Activated CD4-positive, CD25-positive, alpha-beta regulatory T cell treated with anti-CD3 and anti-CD28 coated beads, Interleukin-2, amount 50 U/mL, for 72 hours (primary cell): ENCODE data around the gene TRIM66.

Experiments
- DNase-seq: peaks from one replicate; pipeline ENCODE4 v3.0.0; 2021

Gene TRIM66

GRCh38 chr11:8682303-8683114, at the start of gene TRIM66, which contains the start of gene RPL27A:
Gene TRIM66 (minus strand): TSS chr11:8682665. CDS start chr11:8672274, 10,391 bp downstream.
Gene RPL27A (plus strand): TSS chr11:8682792. CDS start chr11:8682814, 22 bp downstream.
- peak; percentile 100 for DNase-seq

DNA sequence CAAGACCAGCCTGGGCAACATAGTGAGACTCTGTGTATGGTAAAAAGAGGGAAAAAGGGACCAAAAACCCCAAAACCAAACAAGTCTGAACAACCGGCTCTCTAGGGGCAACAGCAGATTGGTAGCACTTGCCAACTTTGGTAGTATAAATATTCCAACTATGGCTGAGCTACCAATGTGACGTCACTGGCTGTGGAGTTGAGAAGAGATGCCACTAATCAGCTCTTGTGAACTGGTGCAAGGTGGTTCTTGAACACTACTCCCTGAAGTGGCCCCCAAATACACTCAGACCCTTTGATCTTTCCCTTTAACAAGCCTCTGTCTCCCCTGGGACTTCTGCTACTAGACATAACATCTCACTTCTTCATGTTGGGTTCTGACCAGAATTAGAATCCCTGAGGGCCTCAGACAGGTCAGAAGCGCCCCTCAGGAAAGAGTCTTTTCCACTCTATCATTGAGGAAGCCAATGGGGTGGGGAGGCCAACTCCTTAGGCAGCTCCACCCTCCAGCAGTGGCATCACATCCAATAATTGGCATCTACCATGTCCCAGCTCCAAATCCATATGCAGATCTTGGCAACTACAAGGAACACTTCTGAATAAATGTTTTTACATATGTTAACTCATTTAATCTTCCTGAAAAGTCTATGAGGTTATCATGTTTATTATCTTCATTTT, 49.3 kb upstream of the TRIM66 start:
- no peak for DNase-seq

DNA sequence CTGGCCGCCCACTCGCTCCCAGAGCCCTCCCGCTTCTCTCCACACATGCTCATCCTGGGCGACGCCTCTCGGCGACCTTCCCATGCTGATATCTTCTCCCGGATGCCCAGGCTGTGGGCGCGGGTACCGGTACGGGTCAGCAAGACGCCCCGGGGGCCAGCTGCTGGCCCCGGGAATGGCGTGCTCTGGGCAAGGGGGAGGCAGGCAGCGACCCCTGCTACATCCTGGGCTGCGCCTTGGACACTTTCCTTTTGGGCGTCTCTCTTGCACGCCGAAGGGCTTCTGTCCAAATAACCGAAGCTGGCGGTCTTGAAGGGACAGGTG, 48.2 kb upstream of the TRIM66 start:
- no peak for DNase-seq

GRCh38 chr11:8729837-8730696, 47.6 kb upstream of the TRIM66 start:
- DNase-seq, result no peak

- no peak for DNase-seq
These were observed 46.6 kb upstream of the TRIM66 start for GRCh38 chr11:8729067-8729466.

DNA sequence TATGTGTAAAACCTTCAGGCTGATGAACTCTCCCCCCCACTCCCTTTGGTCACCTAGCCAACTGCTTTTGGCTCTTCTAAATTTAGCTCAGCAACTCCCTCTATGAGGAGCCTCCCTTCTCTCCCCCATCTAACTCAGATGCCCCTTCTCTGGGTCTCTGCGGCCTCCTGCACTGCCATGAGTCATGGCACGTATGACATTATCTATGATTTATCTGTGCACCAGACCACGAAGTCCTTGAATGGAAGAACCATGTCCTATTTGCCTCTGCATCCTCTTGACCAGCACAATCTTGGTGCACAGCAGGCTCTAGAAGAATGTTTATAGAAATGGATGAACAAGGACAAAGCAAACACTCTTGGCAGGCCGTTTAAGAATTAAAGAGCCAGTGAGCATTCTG, 46.1 kb upstream of the TRIM66 start:
- no peak for DNase-seq

- no peak for DNase-seq
These were observed 43.9 kb upstream of the TRIM66 start for GRCh38 chr11:8726395-8726794.

DNA sequence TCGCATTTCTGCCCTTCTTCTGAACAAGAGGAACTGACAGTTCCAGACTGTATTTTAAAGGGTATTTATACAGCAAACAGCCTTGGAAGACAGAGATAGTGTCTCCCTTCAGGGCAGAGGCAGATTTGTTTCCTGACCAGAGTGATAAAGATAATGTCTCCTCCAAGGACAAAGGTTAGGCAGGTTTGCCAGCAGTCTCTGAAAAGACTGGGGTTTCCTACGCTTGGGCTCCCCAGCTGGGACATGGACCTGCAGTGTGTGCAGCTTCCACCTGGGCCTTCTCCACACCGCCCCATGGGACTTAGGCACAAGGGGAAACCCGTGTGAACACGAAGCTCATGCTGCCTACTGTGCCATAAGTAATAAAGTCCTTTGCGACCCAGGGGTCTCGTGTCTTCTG, 42.2 kb upstream of the TRIM66 start:
- no peak for DNase-seq

DNA sequence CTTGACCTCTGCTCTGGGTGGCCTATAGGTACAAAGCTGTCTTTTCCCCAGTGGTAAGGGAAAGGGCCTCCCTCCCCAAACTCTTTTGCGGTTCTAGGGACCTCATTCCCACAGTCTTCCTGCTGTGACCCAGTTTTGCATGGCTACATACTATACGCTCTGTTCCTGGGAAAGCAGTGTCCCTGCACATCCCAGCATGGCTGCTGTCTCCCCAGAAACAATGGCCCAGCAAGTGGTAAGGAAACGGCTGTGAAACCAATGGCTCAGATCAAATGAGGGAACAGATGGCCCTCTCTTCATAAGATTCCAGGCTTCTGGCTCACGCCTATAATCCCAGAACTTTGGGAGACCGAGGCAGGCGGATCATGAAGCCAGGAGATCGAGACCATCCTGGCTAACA, 41.2 kb upstream of the TRIM66 start:
- no peak for DNase-seq

DNA sequence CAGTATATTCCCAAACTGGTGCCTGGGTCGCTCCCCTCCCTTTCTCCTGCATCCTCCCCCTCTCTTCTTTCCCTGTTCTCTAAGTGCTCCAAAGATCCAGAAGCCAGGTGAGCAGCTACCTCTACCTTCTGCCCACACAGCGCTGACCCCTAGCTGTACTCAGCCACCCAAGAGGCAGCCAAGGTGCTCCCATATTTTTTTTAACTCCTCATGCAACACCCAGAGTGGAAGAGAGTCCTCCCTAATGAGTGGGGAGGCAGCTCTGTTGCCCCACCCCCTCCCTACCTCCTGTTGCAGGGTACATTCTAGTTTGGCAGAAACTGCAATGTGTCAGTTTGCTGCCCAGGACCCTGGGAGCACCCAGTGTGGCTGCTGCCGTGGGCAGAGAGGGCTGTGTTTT, 40.3 kb upstream of the TRIM66 start:
- no peak for DNase-seq

DNA sequence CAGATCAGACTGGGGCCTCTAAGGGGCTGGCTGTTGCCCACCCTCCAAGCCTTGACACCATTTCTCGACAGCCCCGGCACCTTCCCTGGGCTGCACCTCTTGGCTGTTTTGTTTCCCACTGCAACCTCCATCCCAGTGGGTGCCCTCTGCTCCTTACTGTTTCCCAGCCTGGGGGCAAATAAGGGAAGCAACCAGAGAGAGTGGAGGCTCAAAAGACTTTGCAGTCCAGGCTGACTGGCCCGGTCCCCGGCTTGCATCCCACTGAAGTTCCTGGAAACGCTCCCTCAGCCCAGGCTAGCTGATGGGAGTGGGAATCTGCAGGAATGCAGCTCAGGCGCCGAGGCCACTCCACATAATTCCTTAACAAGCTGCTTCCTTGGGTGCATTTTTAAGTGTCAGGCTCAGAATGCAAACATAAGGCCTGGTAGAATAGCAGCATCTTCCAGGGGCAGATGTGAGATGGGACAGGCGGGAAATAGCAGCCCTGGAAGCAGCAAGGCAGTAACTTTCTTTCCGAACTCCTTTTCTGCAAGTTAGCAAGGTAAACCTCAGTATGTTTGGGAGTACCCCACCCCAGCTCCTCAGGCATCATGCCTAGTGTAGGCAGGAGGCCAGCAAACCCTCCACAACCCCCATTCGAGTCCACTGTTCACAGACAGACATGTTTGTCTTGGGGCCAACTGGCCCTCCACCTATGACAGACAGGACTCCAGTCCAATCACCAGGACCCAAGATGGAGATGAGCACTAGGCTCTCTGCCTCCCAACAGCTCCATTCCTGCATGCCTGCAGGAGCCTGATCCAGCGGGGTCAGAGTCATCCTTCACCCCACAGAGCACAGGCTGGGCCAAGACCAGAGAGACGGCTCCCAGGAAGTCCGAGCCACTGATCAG, 39.4 kb upstream of the TRIM66 start:
- no peak for DNase-seq

DNA sequence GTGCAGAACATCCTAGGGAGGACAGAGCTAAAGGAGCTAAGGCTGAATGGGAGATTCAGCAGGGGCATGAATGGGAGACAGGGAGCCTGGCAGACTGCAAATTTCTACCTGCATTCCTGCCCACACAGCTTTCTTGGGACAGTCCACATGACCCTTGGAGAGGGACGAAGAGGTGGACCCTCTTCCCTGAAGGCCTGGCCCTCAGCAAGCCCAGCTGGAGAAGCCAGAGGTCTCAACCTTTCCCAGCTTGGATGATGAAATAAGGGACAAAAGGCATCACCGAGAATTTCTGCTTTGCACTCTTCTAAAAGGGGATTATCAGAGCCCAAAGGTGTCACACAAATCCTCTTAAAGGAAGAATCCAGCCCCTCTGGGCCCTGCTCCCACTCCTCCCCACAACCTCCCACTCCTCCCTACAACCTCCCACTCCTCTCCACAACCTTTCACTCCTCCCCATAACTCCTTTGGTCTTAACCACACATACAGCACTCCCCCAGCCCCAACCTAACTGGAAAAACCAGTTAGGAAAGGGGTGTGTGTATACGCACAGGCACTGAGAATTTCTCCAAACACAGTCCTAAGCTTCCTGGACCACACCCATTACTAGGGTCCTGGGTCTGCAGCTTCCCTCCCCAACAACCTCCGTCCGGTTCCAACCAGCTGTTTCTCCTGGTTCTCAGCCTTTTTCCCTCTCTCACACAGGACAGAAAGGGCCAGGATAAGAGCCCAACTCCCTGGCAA, 38.6 kb upstream of the TRIM66 start:
- no peak for DNase-seq

- no peak for DNase-seq
These were observed 37.9 kb upstream of the TRIM66 start for GRCh38 chr11:8720352-8720751.

DNA sequence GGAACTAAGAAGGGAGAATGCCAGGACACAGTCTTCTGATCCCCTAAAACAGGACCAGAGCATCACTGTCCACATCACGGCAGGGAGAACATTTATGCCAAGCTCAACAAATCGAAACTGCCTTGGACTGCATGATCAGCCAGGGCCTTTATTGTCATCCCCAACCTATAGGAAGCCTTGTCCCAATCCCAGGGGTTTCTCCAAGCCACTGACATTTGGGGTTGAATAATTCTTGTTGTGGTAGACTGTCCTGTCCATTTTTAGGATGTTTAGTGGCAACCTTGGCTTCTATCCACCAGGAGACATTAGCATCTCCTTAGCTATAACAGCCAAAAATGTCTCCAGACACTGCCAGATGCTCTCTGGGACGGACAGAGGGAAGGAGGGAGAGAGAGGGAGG, 37.3 kb upstream of the TRIM66 start:
- DNase-seq, result no peak

DNA sequence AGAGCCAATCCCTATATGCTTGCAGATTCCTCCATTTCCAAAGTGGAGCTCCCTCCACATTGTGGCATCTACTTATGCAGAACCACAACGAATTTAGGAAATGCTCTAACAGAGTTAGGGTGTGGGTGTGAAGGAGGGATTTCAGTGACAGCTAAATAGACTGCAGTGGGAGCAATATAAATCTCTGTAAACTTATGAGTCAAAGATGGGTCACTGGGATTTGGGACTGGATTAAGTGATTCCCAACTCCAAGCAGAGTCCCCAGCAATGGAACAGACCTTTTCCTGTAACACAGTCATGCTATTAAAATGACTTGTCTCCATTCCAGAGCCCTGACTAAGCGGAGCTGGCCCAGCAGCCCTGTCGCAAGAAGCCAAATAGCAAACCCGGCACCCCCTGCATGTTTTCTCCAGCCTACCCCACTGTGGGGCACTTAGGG, 36.8 kb upstream of the TRIM66 start:
- DNase-seq, result no peak

- no peak for DNase-seq
These were observed 35.6 kb upstream of the TRIM66 start for GRCh38 chr11:8717876-8718753.

GRCh38 chr11:8717544-8717875, 35.0 kb upstream of the TRIM66 start:
- no peak for DNase-seq

GRCh38 chr11:8715501-8715900, 33.0 kb upstream of the TRIM66 start:
- no peak for DNase-seq

- no peak for DNase-seq
These were observed 32.3 kb upstream of the TRIM66 start for GRCh38 chr11:8714622-8715225.

DNA sequence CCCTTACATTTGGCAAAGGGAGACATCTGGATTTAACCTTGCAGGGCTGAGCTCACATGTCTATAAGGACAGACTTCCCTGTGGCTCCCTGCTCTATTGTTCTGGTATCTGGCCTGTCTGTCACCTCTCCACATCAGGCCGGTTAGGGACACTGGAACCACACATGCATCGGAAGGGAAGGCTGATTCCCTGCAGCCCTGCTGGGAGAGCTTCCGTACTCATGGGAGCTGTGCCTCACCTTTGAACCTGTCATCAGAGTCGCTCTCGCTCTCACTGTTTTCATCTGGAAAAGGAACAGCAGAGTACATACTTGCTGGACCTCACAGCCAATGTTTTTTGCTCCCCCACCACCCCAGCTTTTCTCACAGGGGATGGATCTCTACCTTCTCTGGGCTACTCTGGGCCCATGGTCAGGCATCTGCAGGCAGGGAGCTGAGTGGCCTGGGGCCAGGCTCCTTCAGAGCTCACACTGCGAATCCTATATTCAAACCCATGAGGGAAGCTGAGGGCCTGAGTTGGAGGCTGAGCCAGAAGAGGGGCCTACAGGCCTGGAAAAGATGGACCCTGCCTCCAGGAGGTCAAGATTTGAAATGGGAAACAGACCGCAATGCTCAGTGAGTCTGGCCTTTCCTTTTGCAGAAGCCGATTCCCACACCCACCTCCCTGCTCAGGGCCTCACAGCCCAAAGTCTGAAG, 31.4 kb upstream of the TRIM66 start:
- no peak for DNase-seq
